Right kidney (tissue), 1 donor: ENCODE measurements around the gene ANKRD55.
"Not testable (repeated sequence)": the region's sequence is repeated elsewhere in the genome, so short reads cannot be mapped to it uniquely, and the experiment has no call there.

ENCODE experiments used
- DNase-seq: peaks from one replicate; pipeline ENCODE4 v3.0.0-alpha.2; 2016

The ANKRD55 gene

GRCh38 chr5:56206126-56206910, 26.8 kb downstream of the ANKRD55 start:
- no peak for DNase-seq

GRCh38 chr5:56203936-56204335, 29.2 kb downstream of the ANKRD55 start:
- not testable (repeated sequence) for DNase-seq

DNA sequence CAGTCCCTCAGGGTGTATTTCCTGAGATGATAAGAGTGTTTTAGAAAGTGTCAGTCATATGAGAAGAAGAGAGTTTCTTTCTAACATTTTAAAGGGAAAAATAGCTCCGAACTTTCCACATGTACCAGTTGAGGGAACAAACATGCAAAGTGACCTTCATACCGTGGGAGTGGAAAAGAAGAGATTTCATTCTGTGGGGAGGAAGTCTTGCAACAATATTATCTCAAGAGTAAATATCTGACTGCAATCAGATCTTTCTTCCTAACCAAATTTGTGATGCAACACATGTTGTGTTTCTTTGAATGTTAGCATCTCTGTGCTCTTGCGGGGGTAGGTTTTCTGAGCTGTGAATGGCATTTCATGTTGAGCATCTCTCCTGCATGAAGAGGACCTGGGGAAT, 30.6 kb downstream of the ANKRD55 start:
- DNase-seq = no peak

GRCh38 chr5:56201762-56202261, 31.3 kb downstream of the ANKRD55 start:
- DNase-seq = not testable (repeated sequence)

- peak; percentile 52 for DNase-seq
Measured at GRCh38 chr5:56200971-56201666, 32.0 kb downstream of the ANKRD55 start.

GRCh38 chr5:56195016-56195415, 38.1 kb downstream of the ANKRD55 start:
- no peak for DNase-seq

DNA sequence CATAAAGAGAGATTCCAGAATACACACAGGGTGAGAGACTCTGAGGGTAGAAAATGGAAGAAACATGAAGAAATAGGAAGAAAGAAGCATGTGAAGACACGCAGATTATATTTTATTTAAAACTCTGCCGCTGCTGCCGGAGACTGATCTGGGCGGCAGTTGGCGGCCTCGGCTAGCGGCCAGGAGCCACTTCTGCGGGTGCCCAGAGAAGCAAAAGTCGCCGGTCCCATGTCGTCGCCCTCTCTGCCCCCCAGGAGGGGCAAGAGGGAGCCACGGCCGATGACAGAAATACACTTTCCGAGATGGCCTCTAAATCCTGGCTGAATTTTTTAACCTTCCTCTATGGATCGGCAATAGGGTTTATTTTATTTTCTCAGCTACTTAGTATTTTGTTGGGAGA, 40.9 kb downstream of the ANKRD55 start:
- DNase-seq = no peak

DNA sequence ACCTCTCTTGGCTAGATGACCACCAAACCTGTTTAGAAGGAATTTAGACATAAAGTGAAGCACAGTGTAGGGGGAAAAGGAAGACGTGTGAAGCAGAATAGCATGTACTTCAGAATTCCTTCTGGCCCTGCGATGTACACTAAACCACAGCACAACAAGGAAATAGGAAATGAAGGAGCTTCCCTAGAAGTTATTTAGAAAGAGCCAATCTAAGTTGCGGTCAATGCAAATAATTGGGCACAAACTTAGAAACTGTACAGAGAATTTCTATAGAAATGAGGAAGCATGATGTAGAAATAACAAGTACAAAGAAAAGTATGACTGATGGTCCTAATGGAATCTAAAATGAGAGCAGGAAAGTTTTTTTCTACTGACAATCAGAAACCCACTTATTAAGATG, 41.5 kb downstream of the ANKRD55 start:
- no peak for DNase-seq

- DNase-seq = no peak
Measured at GRCh38 chr5:56190497-56190896, 42.6 kb downstream of the ANKRD55 start.

GRCh38 chr5:56185768-56186311, 47.3 kb downstream of the ANKRD55 start:
- no peak for DNase-seq

DNA sequence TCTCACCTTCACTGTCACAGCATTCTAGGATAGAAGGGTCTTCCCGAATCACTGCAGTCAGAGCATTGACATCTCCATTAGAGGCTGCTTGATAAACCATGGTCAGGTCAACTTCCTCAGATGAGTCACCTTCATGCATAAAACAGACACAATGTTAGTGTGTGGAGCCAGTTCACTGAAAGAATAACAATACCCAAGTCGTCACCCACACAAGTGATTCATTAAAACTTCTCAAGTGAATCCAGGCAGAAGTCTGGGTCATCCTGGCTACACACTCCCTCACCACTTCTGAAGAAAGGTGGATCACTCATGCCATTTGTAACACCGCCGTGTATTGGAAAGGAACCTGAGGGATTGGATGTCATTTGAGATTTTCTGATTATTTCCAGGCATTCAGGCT, 49.6 kb downstream of the ANKRD55 start:
- DNase-seq = no peak

DNA sequence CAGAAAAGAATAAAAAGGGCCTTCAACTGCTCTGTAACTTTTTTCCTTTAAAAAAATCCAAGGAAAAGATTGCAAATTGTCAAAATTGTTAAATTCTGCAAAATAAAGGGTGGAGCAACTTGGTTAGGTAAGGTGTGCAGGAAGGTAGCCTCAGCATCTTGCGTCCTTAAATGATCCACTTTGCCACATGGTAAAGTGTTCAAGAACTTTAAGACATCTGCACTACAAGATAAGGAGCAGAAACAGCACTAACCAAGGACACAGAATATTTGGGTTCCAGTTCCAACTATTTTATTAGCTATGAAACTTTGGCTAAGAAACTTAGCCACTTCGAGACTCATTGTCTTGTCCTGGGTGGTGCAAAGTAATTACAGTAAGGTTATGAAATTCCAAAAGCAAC, 53.7 kb downstream of the ANKRD55 start:
- DNase-seq = no peak

- DNase-seq = no peak
Measured at GRCh38 chr5:56178823-56179222, 54.3 kb downstream of the ANKRD55 start.

DNA sequence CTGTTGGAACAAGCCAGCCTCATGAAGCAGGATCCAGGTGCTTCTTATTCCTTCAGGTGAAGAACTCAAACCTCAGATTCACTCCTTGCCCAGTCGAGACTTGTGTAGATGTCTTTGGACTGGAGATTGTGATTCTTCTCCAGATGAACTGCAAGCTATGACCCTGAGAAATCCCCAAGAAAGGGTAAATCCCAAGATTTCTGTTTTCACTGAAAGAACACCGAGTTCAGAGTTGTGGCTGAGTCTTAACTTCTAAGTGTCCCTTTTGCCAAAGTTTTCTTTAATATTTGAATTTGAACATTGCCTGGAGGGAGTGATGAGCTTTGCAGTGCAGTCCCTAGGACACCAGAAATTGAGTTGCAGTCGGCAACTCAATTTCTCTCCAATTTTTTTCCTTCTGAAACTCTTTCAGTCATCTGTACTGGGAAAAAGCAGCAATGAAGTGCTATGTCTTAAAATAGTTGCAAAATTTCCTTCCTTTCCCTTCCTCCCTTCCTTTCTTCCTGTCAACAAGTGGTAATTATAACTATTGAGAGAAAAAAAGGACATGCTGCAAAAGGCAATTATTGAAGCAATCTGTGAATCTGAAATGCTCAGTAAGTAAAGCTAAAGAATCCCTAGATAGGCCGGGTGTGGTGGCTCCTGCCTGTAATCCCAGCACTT, 56.1 kb downstream of the ANKRD55 start:
- DNase-seq = no peak

DNA sequence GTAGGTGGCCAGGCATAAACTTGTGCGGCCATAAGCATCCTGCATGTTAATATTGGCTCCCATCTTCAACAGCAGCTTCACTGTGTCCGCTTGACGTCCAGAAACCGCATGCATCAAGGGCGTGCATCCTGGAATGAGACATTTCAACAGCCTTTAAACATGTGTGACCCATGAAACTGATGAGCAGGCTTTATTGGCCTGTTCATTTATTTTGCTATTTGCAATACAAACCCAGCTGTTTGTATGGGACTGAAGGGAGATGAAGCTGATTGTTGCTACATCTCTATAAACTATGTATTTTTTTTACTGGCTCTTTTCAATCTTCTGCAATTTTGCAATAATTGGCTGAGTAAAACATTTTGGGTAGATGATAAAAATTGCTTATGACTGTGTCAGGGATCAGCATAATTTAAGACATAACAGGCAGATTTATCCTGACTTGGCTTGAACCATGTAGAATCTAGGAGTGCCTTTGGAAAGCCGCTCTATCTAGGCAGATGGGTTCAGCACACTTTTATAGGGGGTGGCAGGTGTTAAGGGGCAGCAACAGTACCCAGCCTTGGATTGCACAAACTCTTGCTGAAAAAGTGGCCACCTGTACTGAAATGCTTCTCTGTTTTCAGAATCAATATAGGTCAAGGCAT, 56.9 kb downstream of the ANKRD55 start:
- no peak for DNase-seq

- DNase-seq = no peak
Measured at GRCh38 chr5:56175488-56175887, 57.6 kb downstream of the ANKRD55 start.

DNA sequence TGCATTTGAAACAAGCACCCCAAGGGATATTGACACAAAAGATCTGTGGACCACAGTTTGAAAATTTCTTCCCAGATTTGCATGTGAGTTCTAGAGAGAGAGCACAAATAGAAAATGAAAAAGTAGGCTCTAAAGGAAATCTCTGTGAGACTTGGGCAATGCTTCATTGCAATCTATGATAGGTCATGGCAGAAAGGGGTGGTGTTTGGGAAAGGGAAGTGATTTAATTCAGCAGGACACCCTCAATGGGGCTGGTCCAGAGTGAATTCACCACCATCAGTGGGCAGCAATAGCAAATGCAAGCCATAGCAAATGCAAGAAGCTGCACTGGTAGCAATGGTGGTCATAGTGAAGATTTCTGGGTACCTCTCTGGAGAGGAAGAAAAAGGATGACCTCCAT, 58.1 kb downstream of the ANKRD55 start:
- no peak for DNase-seq

- no peak for DNase-seq
Measured at GRCh38 chr5:56172241-56172640, 60.9 kb downstream of the ANKRD55 start.

DNA sequence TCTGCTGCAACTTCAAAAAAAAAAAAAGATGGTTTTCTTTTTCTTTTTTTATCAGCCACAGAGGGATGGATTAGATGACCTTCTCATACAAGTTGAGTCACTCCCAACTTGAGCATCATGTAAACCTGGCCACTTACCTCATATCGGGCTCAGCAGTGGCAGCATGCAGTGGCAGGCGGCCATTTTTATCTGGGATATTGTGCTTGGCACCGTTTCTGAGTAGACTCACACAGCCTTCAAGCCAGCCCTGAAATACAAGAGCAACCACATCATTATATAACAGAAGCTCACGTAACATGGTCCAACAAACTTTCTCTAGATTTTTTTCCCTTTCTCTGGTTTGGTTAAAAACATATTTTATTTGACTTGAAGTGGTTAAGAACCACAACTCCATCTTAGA, 62.6 kb downstream of the ANKRD55 start:
- no peak for DNase-seq

- DNase-seq = no peak
Measured at GRCh38 chr5:56169949-56170348, 63.2 kb downstream of the ANKRD55 start.

DNA sequence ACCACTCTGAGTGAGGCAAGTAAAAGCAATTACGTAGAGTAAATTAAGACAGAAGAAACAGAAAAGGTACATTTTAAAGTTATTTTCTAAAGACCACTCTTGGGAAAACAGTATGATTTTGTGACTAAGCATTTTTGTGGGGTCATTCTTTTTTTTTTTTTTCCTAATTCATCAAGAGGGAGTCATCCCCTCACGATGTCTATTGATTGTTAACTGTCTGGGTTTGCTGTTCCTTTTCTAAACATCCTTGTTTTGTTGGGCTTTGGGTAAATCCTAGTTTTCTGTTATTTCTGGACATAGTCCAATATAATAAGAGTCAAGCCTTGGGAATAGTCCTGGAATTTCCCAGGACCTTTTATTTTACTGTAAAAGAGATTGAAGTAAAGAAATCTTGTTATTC, 63.8 kb downstream of the ANKRD55 start:
- no peak for DNase-seq

DNA sequence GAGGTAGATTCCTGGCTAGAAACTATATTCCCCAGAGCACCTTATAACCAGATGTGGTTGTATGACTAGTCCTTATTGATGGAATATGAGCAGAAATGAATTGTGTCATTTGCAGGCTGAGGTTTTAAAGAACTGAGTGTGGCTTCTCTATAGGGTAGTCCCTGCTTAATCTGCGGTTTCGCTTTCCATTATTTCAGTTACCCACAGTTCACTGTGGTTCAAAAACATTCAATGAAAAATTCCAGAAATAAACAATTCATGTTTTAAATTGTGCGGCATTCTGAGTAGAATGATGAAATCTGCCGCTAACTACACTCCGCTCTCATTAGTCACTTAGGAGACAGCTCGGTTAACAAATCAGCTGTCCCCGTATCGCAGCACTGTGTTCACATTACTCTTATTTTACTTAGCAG, 65.1 kb downstream of the ANKRD55 start:
- no peak for DNase-seq
